ENCODE results near the gene POLR3GL. TPM values are rescaled to one million over a fixed set of nuclear protein-coding genes. Genes with fewer than 3 reads are reported as not detected.
A peak's percentile ranks its signal among the peaks of the same experiment; 100 is the strongest.

The POLR3GL gene
- total and polyA plus RNA-seq, 2 experiments from 2014 or later, result 3.1 to 9.5 TPM

- Histone ChIP-seq H3K36me3 (ENCODE audit: insufficient read depth) (no peaks in the 10 kb centered on the region; the same call in 1 of the 2 replicates), H3K4me1 (ENCODE audit: insufficient read depth) (peaks cover 39% of the 10 kb centered on the region), H3K79me2 (replicated peaks; ENCODE audit: insufficient read depth) (peaks cover 18% of the 10 kb centered on the region), H3K27me3 (ENCODE audit: insufficient read depth) (no peaks in the 10 kb centered on the region), H3K27ac (ENCODE audit: low read depth) (no peak overlapping the region), H2AFZ (no peak overlapping the region), H4K20me1 (replicated peaks; ENCODE audit: insufficient read depth) (no peaks in the 10 kb centered on the region), H3K4me2 (peak overlapping the region; percentile 87), H3K4me3 (peak overlapping the region; percentile 75), H3K9me2 (ENCODE audit: insufficient read depth) (no peaks in the 10 kb centered on the region), H3F3A (replicated peaks; ENCODE audit: low read depth) (peaks cover 5% of the 10 kb centered on the region)
- peak overlapping the region; percentile 80 for H3K27ac Mint-ChIP-seq
- no peaks in the 10 kb centered on the region for H3K9me3 Mint-ChIP-seq
- H3K27me3 Mint-ChIP-seq (ENCODE audit: insufficient read depth, low read depth, poor library complexity), result peaks cover 9% of the 10 kb centered on the region
- peaks cover 48% of the 10 kb centered on the region for H3K36me3 Mint-ChIP-seq (ENCODE audit: low read depth)
- TF ChIP-seq STAT1 (IDR thresholded peaks at IDR 0.05; ENCODE audit: unreplicated experiment) (no peak), ZNF114 (CRISPR knock-in tag; IDR thresholded peaks at IDR 0.05) (no peak), CREB1 (CRISPR knock-in tag; IDR thresholded peaks at IDR 0.05; ENCODE audit: low read depth) (no peak), NANOG (IDR thresholded peaks at IDR 0.05; ENCODE audit: borderline replicate concordance) (no peak), ZNF462 (CRISPR knock-in tag; IDR thresholded peaks at IDR 0.05) (no peak), ZNF331 (CRISPR knock-in tag; IDR thresholded peaks at IDR 0.05; ENCODE audit: low read depth) (no peak), JUNB (IDR thresholded peaks at IDR 0.05; ENCODE audit: unreplicated experiment) (no peak), CTCF (conservative IDR thresholded peaks at IDR 0.05; ENCODE audit: low read depth in 2 of 2) (no peak), EZH2phosphoT487 (IDR thresholded peaks at IDR 0.05; ENCODE audit: unreplicated experiment) (no peak), REST (IDR thresholded peaks at IDR 0.05; ENCODE audit: unreplicated experiment) (no peak), EZH2 (IDR thresholded peaks at IDR 0.05; ENCODE audit: low read depth, unreplicated experiment) (no peak), POLR2AphosphoS5 (IDR thresholded peaks at IDR 0.05; ENCODE audit: low read depth) (no peak), ETS1 (IDR thresholded peaks at IDR 0.05) (no peak)
- peaks cover 54% of the 10 kb centered on the region for H3K4me1 Mint-ChIP-seq
- ATAC-seq (no peak), DNase-seq (ENCODE audit: low spot score) (no peak)
- H3K4me3 Mint-ChIP-seq, result peak overlapping the region; percentile 99
Measured at GRCh38 chr1:145995148-145995881, 30.8 kb downstream of the POLR3GL start.
